Activated CD4-positive, alpha-beta memory T cell treated with anti-CD3 and anti-CD28 coated beads for 36 hours (primary cell): ENCODE data around the gene GMDS. TPM values are rescaled to one million over a fixed set of nuclear protein-coding genes. Genes with fewer than 3 reads are reported as not detected.
"Not testable (repeated sequence)": the region's sequence is repeated elsewhere in the genome, so short reads cannot be mapped to it uniquely, and the experiment has no call there.

Experiments used
- CTCF ChIA-PET: fragments of 350-600 bp; sonication (Branson Sonifier 250); formaldehyde crosslinking; loops from one replicate; lab custom pipeline; 2021; ENCODE audit warnings: antibody characterized with exemption, inconsistent platforms; lab: Charles Lee
- POLR2A ChIA-PET: fragments of 350-600 bp; sonication (Branson Sonifier 250); formaldehyde crosslinking; loops from one replicate; lab custom pipeline; 2021; ENCODE audit warnings: antibody characterized with exemption; lab: Charles Lee
- DNase-seq: peaks from one replicate; pipeline ENCODE4 v3.0.0-alpha.2; 2020
- H3K27ac Mint-ChIP-seq: one replicate; pipeline ENCODE4 v1.8.0; 2021; ENCODE audit warnings: mixed read lengths
- H3K27me3 Mint-ChIP-seq: one replicate; pipeline ENCODE4 v1.8.0; 2021; ENCODE audit warnings: mixed read lengths
- H3K36me3 Mint-ChIP-seq: one replicate; pipeline ENCODE4 v1.8.0; 2021; ENCODE audit warnings: mixed read lengths
- H3K4me1 Mint-ChIP-seq: one replicate; pipeline ENCODE4 v1.8.0; 2021; ENCODE audit warnings: low read depth, mixed read lengths
- H3K4me3 Mint-ChIP-seq: one replicate; pipeline ENCODE4 v1.8.0; 2021; ENCODE audit warnings: mild to moderate bottlenecking, mixed read lengths
- H3K9me3 Mint-ChIP-seq: one replicate; pipeline ENCODE4 v1.8.0; 2021; ENCODE audit warnings: mixed read lengths
- intact Hi-C: fragments of 100-400 bp; cut with micrococcal nuclease; formaldehyde crosslinking; loops from one replicate; pipeline ENCODE4 v1.15.1; 2023
- total RNA-seq, 2 experiments: library from RNA; stranded (reverse); gene quantifications; one replicate each; pipeline ENCODE4 v1.2.3, GENCODE V29; 2021

The GMDS gene
- total RNA-seq, 2 experiments from 2014 or later: 34.7 to 36.4 TPM

DNA sequence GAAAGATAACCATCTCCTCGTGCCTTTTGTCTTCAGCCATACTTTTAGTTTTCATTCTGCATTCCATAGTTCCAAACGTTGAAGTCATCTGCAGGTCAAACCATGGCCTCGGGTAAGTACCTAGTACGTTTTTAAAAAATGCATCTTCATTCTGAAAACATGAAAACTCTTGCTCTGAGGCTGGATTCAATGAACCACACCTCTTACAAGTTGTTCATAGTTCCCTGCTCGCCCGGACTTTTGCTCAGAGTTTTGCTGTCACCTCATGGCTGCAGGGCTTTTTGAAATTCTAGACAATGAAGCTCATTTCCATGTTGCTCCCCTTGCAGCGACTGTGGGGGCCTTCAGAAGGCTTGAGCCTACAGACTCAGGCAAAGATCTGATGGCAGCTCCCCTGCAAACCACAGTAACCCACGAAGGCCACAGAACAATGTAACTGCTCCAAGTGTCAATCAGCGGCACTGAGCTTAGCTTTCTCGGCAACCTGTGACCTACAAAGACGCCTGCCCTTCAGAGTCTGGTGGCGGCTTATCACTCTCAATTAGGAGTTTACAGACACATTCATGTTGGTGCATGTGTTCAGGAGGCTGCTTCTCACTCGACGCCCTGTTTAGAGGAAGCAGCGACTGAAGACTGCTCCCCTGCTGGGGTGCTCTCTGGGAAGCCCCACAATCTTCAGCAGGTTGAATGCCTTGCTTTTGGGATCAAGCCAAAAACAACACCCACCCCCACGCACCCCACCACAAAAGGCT, 574.5 kb downstream of the GMDS start:
- no peak overlapping the region for H3K4me3 Mint-ChIP-seq

DNA sequence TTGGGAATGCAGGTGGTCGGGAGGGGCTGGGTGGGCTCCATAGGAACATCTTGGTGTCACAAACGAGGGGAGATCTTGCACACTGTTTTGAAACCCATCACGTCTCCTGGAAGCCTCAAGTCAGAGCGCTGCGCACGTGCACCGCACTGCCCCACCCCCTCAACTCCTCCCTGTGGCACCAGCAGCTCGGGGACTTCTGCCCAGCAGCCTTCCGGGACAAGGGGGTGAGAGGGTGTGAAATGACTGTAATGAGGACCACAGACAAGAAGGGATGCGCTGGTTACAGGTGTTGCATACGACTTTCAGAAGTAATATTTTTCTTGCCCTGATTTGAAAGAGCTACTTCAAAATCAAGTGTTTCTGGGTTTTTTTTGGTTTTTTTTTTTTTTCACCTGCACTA, 575.4 kb downstream of the GMDS start:
- no peaks in the 10 kb centered on the region for H3K9me3 Mint-ChIP-seq
- ChIA-PET POLR2A (no interaction called here), CTCF (no interaction called here)
- H3K27me3 Mint-ChIP-seq: no peaks in the 10 kb centered on the region
- no peak for DNase-seq
- H3K4me1 Mint-ChIP-seq: no peaks in the 10 kb centered on the region
- no peak overlapping the region for H3K4me3 Mint-ChIP-seq
- H3K36me3 Mint-ChIP-seq: no peaks in the 10 kb centered on the region
- H3K27ac Mint-ChIP-seq: no peak overlapping the region
- intact Hi-C loops: no loop called here

More for the DNA sequence above, 574.5 kb downstream of the GMDS start:
- Mint-ChIP-seq H3K9me3 (no peaks in the 10 kb centered on the region), H3K27me3 (no peaks in the 10 kb centered on the region), H3K4me1 (no peaks in the 10 kb centered on the region), H3K27ac (no peak overlapping the region), H3K36me3 (no peaks in the 10 kb centered on the region)
- CTCF ChIA-PET: interaction anchor here (0.6 kb wide), 1 partner anchor 10 kb away, joined by 3 read pairs; no protein-coding TSS in a partner anchor
- intact Hi-C loops: no loop called here
- POLR2A ChIA-PET: no interaction called here
- DNase-seq: no peak

DNA sequence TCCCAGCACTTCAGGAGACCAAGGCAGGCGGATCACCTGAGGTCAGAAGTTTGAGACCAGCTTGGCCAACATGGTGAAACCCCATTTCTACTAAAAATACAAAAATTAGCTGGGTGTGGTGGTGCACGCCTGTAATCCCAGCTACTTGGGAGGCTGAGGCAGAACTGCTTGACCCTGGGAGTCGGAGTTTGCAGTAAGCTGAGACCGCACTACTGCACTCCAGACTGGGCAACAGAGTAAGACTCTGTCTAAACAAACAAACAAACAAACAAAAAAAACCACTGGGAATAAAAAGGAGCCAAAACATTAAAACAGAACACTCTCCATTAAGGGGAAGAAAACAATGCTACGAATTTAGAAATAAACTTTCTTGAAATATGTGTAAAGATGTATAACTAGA, 576.9 kb downstream of the GMDS start:
- CTCF ChIA-PET: not testable (repeated sequence)

DNA sequence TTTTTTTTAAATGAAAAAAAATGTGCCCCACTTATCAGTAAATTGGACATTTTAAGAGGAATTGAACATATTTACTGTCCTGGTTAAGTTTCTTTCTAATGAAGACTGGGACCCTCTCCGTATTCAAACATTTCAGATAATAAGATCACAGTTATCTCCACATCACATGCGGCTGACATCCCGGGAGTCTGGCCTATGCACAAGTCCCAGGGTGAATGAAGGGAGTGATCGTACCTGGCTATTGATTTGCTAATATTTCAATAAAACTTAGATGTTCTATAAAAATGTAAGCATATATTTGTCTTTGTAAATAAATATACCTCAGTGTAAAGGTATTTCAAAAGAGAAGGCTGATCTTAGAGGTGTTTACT, 577.6 kb downstream of the GMDS start:
- Mint-ChIP-seq H3K9me3 (no peaks in the 10 kb centered on the region), H3K27me3 (no peaks in the 10 kb centered on the region), H3K4me3 (no peak overlapping the region), H3K27ac (no peak overlapping the region), H3K4me1 (no peaks in the 10 kb centered on the region), H3K36me3 (no peaks in the 10 kb centered on the region)
- CTCF ChIA-PET: no interaction called here
- intact Hi-C loops: no loop called here
- DNase-seq: no peak
- POLR2A ChIA-PET: no interaction called here

More for the DNA sequence above, 576.9 kb downstream of the GMDS start:
- intact Hi-C loops, H3K27me3 Mint-ChIP-seq, H3K4me3 Mint-ChIP-seq, H3K36me3 Mint-ChIP-seq, H3K27ac Mint-ChIP-seq, H3K9me3 Mint-ChIP-seq, DNase-seq, POLR2A ChIA-PET, H3K4me1 Mint-ChIP-seq: not testable (repeated sequence)

GRCh38 chr6:1667012-1667804, 578.2 kb downstream of the GMDS start:
- H3K27ac Mint-ChIP-seq: no peak overlapping the region

DNA sequence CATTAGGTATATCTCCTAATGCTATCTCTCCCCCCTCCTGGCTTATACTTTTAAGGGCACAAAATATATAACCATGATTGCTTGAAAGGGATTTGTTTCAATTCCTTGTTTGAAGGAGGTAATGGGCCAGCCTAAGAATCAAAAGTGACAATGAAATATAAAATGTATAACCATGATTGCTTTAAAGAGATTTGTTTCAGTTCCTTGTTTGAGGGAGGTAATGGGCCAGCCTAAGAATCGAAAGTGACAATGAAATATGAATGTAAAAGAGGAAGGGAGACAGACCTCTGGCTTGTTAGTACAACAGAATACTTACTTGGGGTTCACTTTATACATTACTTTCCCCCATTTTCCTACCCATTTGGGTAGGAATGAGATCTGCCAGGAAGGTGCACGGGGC, 580.2 kb downstream of the GMDS start:
- Mint-ChIP-seq H3K27ac (no peak overlapping the region), H3K4me3 (no peak overlapping the region), H3K27me3 (no peaks in the 10 kb centered on the region), H3K4me1 (no peaks in the 10 kb centered on the region), H3K9me3 (no peaks in the 10 kb centered on the region), H3K36me3 (no peaks in the 10 kb centered on the region)
- DNase-seq: no peak
- ChIA-PET CTCF (interaction anchor here (1.4 kb wide), 1 partner anchor 22 kb away, joined by 3 read pairs; no protein-coding TSS in a partner anchor), POLR2A (no interaction called here)
- intact Hi-C loops: no loop called here

More at GRCh38 chr6:1667012-1667804, 578.2 kb downstream of the GMDS start:
- Mint-ChIP-seq H3K27me3 (no peaks in the 10 kb centered on the region), H3K9me3 (no peaks in the 10 kb centered on the region), H3K36me3 (no peaks in the 10 kb centered on the region), H3K4me3 (no peak overlapping the region), H3K4me1 (no peaks in the 10 kb centered on the region)
- ChIA-PET POLR2A (no interaction called here), CTCF (no interaction called here)
- intact Hi-C loops: no loop called here
- DNase-seq: no peak

GRCh38 chr6:1664329-1664728, 581.1 kb downstream of the GMDS start:
- intact Hi-C loops: no loop called here
- H3K9me3 Mint-ChIP-seq: no peaks in the 10 kb centered on the region
- H3K27me3 Mint-ChIP-seq: no peaks in the 10 kb centered on the region
- H3K4me1 Mint-ChIP-seq: no peaks in the 10 kb centered on the region
- ChIA-PET CTCF (no interaction called here), POLR2A (no interaction called here)
- H3K36me3 Mint-ChIP-seq: no peaks in the 10 kb centered on the region
- H3K4me3 Mint-ChIP-seq: no peak overlapping the region
- no peak for DNase-seq
- no peak overlapping the region for H3K27ac Mint-ChIP-seq

- no peaks in the 10 kb centered on the region for H3K36me3 Mint-ChIP-seq
- POLR2A ChIA-PET: interaction anchor here (0.6 kb wide), 1 partner anchor 936 kb away, joined by 4 read pairs; no protein-coding TSS in a partner anchor
- no peaks in the 10 kb centered on the region for H3K27me3 Mint-ChIP-seq
- no peak for DNase-seq
- CTCF ChIA-PET: no interaction called here
- no peak overlapping the region for H3K4me3 Mint-ChIP-seq
- H3K4me1 Mint-ChIP-seq: no peaks in the 10 kb centered on the region
- intact Hi-C loops: no loop called here
- no peak overlapping the region for H3K27ac Mint-ChIP-seq
- H3K9me3 Mint-ChIP-seq: no peaks in the 10 kb centered on the region
Observed at GRCh38 chr6:1663511-1663910, 581.9 kb downstream of the GMDS start.

DNA sequence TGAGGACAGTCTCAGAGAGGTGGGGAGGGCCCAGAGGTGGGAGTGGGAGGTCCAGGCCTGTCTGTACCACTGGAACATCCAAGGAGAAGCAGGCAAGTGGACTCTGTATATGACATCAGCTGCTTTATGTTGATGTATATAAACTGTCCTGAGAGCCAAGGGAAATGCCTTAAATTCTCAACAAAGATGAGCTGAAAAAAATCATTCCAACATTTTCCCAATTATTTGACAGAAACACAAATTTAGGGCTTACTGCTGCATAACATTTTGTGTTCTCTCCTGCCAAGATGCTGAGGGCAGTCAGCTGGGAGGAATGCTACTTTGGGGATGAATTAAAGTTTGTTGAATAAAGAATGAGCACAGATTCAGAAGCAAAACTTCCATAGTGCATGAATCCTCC, 582.9 kb downstream of the GMDS start:
- ChIA-PET CTCF (no interaction called here), POLR2A (no interaction called here)
- Mint-ChIP-seq H3K4me1 (no peaks in the 10 kb centered on the region), H3K27me3 (no peaks in the 10 kb centered on the region), H3K27ac (no peak overlapping the region), H3K4me3 (no peak overlapping the region), H3K9me3 (no peaks in the 10 kb centered on the region), H3K36me3 (no peaks in the 10 kb centered on the region)
- intact Hi-C loops: no loop called here
- no peak for DNase-seq

DNA sequence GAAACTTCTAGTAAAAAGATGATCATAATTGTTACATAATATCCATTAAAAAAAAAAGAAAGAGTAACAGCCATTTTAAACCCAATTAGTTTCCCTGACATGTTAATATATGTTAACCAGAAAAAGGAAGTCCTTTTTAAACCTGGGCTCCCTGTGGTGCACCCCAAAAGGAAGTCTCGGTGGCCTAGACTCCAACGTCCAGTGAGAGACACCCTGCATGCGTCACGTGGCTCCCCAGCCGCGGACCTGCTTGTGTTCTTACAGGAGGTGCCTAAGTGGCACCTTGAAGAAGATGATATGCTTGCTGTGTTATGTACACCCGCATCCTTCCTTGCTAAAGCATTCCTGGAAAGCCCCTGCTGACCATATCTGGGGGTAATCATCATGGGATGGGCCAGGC, 585.6 kb downstream of the GMDS start:
- no peak overlapping the region for H3K4me3 Mint-ChIP-seq
- POLR2A ChIA-PET: no interaction called here
- intact Hi-C loops: no loop called here
- CTCF ChIA-PET: interaction anchor here (1.2 kb wide), 1 partner anchor 11 kb away, joined by 3 read pairs; no protein-coding TSS in a partner anchor
- no peaks in the 10 kb centered on the region for H3K36me3 Mint-ChIP-seq
- DNase-seq: no peak
- no peaks in the 10 kb centered on the region for H3K4me1 Mint-ChIP-seq
- no peaks in the 10 kb centered on the region for H3K27me3 Mint-ChIP-seq
- no peaks in the 10 kb centered on the region for H3K9me3 Mint-ChIP-seq
- no peak overlapping the region for H3K27ac Mint-ChIP-seq

DNA sequence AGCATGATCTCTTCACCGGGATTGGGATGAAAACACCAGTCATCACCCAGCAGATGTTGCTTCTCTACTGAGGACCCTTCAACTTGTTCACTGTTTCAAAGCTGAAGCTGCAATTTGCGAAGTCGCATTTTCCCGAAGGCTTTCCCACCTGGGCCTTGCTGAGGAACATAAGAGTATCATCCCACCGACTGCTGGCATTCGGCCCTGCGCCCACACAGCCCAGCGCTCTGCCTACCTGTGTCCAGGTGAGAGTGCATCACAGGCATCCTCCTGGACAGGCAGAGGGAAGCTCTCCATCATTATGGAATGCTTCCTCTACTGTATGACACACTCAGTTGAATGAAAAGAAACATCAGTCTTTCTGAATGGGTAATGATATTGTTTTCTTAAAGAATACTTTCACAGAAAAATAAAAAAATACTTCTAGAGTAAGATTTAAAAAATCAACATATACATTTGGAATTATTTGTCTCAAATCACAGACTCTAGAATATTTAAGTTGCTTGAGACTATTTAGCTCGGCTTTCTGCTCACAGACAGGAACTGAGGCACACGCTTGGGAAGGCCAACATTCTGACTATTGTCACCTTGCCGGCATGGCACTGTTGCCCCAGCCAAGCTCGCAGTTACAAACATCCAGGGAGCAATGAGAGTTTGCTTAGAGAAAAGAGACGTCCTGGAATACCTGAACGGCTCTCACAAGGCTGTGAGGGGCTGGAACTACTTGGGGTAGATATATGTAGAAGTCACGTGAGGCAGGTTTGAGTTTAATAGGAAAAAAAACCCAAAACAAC, 587.0 kb downstream of the GMDS start:
- Mint-ChIP-seq H3K27me3 (no peaks in the 10 kb centered on the region), H3K9me3 (no peaks in the 10 kb centered on the region), H3K4me3 (no peak overlapping the region), H3K4me1 (no peaks in the 10 kb centered on the region), H3K36me3 (no peaks in the 10 kb centered on the region), H3K27ac (no peak overlapping the region)
- intact Hi-C loops: no loop called here
- ChIA-PET POLR2A (no interaction called here), CTCF (no interaction called here)
- DNase-seq: no peak

GRCh38 chr6:1657771-1658165, 587.6 kb downstream of the GMDS start:
- H3K9me3 Mint-ChIP-seq: no peaks in the 10 kb centered on the region
- no peaks in the 10 kb centered on the region for H3K4me1 Mint-ChIP-seq
- no peaks in the 10 kb centered on the region for H3K36me3 Mint-ChIP-seq
- H3K27ac Mint-ChIP-seq: no peak overlapping the region
- H3K4me3 Mint-ChIP-seq: no peak overlapping the region
- no peak for DNase-seq
- no peaks in the 10 kb centered on the region for H3K27me3 Mint-ChIP-seq
- CTCF ChIA-PET: no interaction called here
- intact Hi-C loops: no loop called here
- POLR2A ChIA-PET: no interaction called here
